Left kidney (tissue), 8 donors: ENCODE measurements around the gene WBP1. TPM values are rescaled to one million over a fixed set of nuclear protein-coding genes. Genes with fewer than 3 reads are reported as not detected.
"Not testable (repeated sequence)": the region's sequence is repeated elsewhere in the genome, so short reads cannot be mapped to it uniquely, and the experiment has no call there.

Source experiments
- DNase-seq: peaks from one replicate; pipeline ENCODE4 v3.0.0-alpha.2; 2013
- long read RNA-seq, 8 donors: transcript quantifications; one replicate each; lab custom pipeline, GENCODE V29; 2026
- polyA plus RNA-seq: library from polyadenylated mRNA; unstranded; fragments of 120-200 nt; gene quantifications from one replicate; pipeline ENCODE4 v1.2.1, GENCODE V29; 2013; ENCODE audit not compliant: insufficient read length

The WBP1 gene
- polyA plus RNA-seq: 94.7 TPM
- long read RNA-seq, donor 1, transcript WBP1-209 (3 exons, 847 nt): minor isoform, 8 of 74 reads
- long read RNA-seq, donor 1, transcript WBP1-212 (3 exons, 919 nt): minor isoform, 18 of 74 reads
- long read RNA-seq, donor 1, transcript WBP1-201 (4 exons, 1,294 nt): major isoform, 37 of 74 reads
- long read RNA-seq, donor 1, partial matches to known transcripts: 6 of 74 reads
- long read RNA-seq, donor 1, other reads (novel, unspliced or antisense): 0 of 74 reads
- long read RNA-seq, donor 2, transcript WBP1-201 (4 exons, 1,294 nt): major isoform, 27 of 59 reads
- long read RNA-seq, donor 2, transcript WBP1-212 (3 exons, 919 nt): minor isoform, 5 of 59 reads
- long read RNA-seq, donor 2, partial matches to known transcripts: 18 of 59 reads
- long read RNA-seq, donor 2, other reads (novel, unspliced or antisense): 0 of 59 reads
- long read RNA-seq, donor 3, transcript WBP1-212 (3 exons, 919 nt): minor isoform, 5 of 47 reads
- long read RNA-seq, donor 3, transcript WBP1-201 (4 exons, 1,294 nt): major isoform, 23 of 47 reads
- long read RNA-seq, donor 3, partial matches to known transcripts: 12 of 47 reads
- long read RNA-seq, donor 3, other reads (novel, unspliced or antisense): 0 of 47 reads
- long read RNA-seq, donor 4, transcript WBP1-201 (4 exons, 1,294 nt): major isoform, 6 of 22 reads
- long read RNA-seq, donor 4, partial matches to known transcripts: 10 of 22 reads
- long read RNA-seq, donor 4, other reads (novel, unspliced or antisense): 0 of 22 reads
- long read RNA-seq, donor 5, transcript WBP1-209 (3 exons, 847 nt): minor isoform, 6 of 73 reads
- long read RNA-seq, donor 5, transcript WBP1-208 (4 exons, 765 nt): minor isoform, 7 of 73 reads
- long read RNA-seq, donor 5, transcript WBP1-212 (3 exons, 919 nt): minor isoform, 5 of 73 reads
- long read RNA-seq, donor 5, transcript WBP1-201 (4 exons, 1,294 nt): major isoform, 50 of 73 reads
- long read RNA-seq, donor 5, partial matches to known transcripts: 0 of 73 reads
- long read RNA-seq, donor 5, other reads (novel, unspliced or antisense): 0 of 73 reads
- long read RNA-seq, donor 6, transcript WBP1-201 (4 exons, 1,294 nt): major isoform, 30 of 94 reads
- long read RNA-seq, donor 6, partial matches to known transcripts: 49 of 94 reads
- long read RNA-seq, donor 6, other reads (novel, unspliced or antisense): 0 of 94 reads
- long read RNA-seq, donor 7, transcript WBP1-212 (3 exons, 919 nt): minor isoform, 9 of 103 reads
- long read RNA-seq, donor 7, transcript WBP1-208 (4 exons, 765 nt): minor isoform, 7 of 103 reads
- long read RNA-seq, donor 7, transcript WBP1-201 (4 exons, 1,294 nt): major isoform, 51 of 103 reads
- long read RNA-seq, donor 7, partial matches to known transcripts: 27 of 103 reads
- long read RNA-seq, donor 7, other reads (novel, unspliced or antisense): 0 of 103 reads
- long read RNA-seq, donor 8, transcript WBP1-209 (3 exons, 847 nt): minor isoform, 5 of 26 reads
- long read RNA-seq, donor 8, transcript WBP1-201 (4 exons, 1,294 nt): major isoform, 10 of 26 reads
- long read RNA-seq, donor 8, partial matches to known transcripts: 7 of 26 reads
- long read RNA-seq, donor 8, other reads (novel, unspliced or antisense): 0 of 26 reads

DNA sequence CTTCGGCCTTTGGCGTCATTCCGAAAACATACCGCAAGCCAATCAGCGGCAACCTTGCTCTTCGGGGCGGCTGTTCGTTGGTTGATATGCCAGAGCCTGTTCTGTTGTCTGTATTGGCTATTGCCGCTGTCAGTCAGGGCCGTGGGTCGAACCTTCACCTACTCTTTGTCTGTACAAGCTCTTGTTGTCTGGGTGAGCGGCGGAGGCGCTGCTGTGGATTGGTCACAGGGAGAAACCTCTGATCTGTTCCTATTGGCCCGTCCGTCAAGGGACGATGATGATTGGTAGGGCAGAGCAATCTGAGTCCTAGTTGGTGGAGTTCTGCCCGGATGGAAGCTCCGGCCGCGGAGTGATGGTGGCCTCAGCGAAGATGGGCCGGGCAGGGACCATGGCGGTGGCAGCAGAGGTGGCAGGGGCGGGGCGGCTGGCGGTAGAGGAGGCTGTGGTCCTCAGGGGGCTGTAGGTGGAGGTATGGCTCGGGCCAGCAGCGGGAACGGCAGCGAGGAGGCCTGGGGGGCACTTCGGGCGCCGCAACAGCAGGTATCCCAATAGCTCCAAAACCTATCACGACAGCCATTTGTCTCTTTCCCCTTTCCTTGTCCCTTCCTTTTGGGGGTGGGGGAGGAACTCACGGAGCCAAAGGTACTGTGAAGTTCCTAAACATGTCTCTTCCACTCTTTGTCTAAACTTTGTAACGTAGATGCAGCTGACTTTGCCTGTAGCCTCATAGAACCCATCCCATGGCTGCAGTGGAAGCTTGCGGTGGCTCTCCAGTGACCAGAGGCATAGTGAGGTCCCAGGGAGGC lies at the start of gene WBP1:
Gene WBP1 (plus strand): TSS at position 307 of the 806 bp plus-strand sequence. CDS start 165 bp downstream, at position 472.
- peak; percentile 100 for DNase-seq

DNA sequence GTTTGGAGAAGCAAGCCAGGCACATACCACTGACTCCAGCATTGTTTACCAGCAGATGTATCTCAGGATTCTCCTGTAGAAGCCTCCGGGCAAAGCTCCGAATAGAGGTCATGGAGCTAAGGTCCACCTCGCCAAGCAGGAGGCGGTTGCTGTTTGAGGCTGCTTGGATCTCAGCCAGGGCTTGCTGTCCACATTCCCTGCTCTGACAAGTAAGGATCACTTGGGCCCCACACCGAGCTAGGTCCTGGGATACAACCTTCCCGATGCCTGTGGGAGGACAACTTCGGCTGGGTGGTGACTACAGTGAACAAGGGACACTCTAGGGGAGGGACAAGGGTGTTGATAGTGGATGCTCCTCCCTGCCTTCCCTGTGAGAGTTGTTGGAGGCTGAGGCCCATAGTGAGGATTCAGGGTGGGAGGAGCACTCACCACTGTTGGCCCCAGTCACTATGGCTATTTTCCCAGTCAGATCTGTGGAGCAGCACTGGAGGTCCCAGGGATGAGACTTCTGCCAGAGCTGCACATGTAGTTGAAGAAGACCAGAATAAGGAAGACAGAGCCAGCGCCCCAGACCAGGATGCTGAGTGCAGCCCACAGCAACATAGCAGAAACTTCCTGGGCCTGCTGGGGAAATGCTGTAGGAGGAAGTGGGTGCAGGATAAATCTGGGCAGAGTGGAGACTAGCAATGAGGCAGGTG lies 45.1 kb upstream of the WBP1 start:
- DNase-seq: no peak

DNA sequence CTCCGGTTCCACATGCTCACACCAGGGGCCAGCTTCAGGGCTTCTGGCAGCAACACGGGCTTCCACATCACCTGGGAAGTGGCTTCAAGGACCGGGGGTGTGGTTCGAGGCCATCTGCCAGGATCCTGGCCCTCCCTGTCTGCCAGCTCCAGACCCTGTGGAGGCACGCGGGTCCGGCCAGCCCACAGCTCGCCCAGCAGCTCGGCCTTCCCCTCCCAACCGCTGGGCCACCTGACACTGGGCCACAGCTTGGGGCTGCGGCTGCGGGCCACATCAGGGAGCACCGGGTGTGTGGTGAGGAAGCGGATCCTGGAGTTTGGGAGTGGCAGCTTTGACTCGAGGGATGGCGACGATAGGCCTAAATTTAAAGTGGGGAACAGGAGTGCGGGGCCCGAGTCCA lies 43.8 kb upstream of the WBP1 start:
- no peak for DNase-seq

DNA sequence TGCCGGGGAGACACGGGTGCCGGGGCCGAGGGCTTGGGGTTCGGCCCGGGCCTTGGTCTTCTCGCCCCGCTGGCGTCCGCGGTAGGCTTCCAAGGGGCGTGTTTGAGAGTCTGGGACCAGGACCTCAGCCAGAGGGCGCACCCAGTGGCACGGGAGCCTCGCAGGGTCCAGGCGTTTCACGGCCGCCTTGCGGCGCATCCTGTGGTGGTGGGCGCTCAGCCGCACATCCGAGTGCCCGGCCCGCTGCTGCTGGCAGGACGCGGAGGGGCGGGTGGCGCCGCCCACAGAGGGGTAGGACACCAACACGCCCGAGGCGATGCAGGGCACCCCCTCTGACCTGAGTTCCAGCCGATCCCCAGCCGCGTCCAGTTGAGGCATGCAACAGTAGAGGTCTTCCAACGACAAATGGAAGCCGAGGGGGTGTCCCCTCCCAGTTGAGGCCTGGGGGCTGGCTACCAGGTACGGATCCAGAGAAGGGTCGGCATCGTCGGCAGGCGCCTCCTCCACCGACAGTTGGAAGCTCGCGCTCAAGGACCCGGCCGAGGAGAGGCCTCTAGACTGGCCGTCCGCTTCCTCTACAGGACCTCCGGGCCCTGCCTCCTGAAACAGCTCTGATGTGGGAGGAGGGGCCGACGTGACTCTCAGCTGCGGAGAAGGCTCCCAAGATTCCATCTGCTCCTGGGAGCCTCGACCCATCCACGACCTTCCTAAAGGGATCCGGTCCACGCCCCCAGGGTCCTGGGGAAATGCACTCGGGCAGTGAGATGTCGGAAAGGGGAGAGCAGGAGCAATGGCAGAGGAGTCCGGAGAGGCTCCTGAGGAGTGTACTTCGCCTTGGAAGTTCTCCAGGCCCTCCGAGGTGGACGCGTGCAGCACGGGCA lies 43.1 kb upstream of the WBP1 start:
- peak; percentile 56 for DNase-seq

DNA sequence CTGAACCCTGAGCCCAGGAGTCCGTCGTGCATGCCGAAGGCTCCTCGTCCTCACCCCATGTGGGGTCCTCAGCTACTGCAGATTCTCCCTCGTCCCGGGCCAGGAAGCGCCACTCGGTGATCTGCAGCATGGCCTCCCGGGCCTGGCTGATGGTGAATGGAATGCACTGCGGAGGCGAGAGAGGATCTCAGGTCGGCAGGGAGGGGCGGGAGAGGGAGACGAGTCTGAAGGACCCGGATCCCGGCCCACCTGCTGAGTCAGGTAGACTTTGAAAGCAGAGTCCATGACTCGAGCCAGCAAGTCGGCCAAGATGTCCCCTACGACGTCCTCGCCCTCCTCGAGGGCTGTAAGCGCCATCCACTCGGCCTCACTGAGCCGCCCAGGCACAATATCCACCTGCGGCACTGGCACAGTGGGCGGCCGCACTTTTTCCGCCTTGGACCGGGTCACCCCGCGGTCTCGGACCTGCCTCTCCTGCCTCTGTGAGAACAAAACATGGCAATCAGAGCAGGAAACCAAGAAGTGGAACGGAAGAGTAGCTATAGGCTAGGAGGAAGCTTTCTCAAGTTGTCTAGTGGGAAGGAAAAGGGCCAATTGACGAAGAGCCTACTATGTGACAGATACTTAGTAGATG lies 42.4 kb upstream of the WBP1 start:
- DNase-seq: no peak

DNA sequence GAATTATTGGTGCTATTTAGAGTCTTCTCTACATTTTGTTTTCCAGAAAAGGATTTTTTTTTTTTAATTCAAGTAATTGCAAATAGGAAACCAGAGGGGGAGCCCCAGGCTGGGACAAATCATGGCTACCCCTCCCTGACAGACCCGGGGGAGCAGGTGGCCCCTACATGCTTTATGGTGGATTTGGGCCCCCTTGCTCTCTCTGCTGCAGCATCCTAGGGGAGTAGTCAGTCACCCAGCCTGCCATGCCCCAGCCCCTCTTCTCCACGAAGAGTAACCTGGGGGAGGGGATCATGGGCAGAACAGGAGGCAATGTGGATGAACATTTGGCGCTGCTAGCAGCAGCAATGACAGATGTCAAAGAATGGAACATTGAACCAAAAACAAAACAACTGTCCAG lies 41.5 kb upstream of the WBP1 start:
- no peak for DNase-seq

DNA sequence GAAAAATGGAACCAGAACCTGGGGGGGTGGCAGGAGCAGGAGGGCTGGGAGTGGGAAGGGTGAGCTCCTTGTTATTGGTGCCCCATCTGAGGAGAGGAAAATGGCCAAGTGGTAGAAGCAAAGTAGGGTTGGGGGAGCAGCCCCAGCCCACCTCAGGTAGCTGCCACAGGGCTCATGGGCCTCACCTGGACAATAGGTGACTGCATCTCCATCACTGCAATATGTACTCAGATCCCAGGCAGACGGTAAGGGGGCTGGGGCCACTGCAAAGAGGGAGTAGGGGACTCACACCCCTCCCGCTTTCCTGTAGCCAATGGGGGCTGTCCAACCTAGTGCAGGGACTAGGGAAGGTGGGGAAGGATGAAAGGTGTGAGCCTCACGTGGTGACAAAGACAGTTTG lies 41.0 kb upstream of the WBP1 start:
- no peak for DNase-seq

DNA sequence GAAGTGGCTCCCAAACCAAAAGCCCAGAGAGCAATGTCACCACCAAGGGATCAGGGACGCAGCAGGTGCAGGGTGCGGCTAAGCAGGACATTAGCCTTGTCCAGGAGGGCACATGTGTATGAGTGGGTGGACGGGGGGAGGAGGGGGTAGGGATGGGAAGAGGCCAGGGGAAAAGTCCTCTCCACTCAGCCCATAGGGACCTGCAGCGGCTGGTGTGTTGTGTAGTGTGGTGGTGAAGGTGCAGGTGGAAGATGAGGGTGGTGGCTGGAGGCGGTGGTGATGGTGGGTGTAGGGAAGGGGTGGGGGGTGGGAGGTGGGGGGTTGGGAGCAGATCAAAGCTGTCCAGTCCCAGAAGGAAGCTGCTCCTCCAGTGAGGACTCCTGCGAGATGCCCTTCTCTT lies 40.5 kb upstream of the WBP1 start:
- DNase-seq: no peak

DNA sequence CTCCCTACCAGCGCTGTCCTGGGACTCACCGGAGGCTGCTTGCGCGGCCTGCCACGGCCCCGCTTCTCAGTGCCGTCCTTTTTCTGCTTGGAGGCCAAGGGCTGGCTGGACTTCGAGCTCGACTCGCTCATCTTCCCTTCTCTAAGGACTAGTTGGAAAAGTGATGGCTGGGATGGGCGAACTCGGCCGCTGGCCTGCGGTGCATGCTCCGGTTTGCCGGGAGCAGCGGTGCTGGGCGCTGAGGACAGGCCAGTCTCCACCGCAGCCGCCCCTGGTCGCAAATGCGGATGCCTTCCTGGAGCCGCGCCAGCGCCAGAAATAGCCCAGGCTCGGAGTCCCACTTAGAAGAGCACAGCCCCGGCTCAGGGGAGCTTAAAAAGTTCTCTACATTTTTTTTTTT lies 39.9 kb upstream of the WBP1 start:
- DNase-seq: no peak

DNA sequence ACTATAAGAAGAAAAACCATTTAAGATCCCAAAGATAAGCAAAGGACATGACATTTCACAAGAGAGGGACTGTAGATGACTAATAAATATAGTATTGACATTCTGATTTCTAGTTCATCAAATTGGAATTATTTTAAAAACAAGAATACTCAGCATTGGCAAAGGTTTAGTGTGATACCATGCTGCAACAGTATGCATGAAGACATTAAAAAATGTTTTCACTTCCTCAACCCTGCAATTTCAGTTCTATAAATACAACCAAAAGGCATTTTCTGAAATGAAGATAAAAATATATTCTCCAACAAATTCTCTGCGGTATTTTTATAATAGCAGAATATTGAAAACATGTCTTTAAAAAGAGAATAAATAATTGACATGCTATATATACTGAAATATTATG lies 38.9 kb upstream of the WBP1 start:
- no peak for DNase-seq

DNA sequence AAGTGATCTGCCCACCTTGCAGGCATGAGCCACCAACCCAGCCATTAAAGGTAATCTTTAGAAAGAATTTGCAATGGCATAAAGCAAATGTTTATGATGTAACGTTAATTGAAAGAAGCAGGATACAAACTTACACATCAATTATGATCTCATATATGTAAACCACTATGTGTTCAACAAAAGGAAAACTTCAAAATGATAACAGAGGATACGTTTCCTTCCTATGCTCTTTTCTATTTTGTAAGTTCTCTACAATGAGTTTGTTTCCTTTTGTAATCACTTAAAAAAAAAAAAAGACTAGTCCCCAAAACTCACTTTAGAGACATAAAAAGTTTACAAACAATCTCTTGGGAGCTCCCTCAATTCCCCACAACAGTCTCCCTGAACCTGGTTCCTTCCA lies 38.2 kb upstream of the WBP1 start:
- DNase-seq: no peak

DNA sequence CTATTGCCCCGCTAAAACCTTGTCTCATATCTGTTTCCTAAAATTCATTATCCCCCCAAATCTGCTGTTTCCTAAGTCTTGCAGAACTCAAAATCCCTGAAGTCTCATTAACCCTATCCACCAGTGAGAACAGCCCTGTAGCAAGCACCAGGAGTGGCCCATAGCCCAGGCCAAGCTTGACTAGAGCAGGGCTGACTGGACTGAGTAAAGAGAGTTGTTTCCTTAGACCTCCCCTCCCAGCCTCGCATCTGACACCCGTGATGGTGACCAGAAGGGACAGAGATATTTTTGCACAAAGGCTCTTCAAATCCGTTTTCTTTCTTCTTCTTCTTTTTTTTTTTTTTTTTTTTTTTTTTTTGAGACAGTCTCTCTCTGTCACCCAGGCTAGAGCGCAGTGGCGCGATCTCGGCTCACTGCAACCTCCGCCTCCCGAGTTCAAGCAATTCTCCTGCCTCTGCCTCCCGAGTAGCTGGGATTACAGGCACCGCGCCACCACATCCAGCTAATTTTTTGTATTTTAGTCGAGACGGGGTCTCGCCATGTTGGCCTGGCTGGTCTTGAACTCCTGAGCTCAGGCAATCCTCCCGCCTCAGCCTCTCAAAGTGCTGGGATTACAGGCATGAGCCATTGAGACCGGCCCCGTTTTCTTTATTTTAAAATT lies 37.7 kb upstream of the WBP1 start:
- DNase-seq: not testable (repeated sequence)

DNA sequence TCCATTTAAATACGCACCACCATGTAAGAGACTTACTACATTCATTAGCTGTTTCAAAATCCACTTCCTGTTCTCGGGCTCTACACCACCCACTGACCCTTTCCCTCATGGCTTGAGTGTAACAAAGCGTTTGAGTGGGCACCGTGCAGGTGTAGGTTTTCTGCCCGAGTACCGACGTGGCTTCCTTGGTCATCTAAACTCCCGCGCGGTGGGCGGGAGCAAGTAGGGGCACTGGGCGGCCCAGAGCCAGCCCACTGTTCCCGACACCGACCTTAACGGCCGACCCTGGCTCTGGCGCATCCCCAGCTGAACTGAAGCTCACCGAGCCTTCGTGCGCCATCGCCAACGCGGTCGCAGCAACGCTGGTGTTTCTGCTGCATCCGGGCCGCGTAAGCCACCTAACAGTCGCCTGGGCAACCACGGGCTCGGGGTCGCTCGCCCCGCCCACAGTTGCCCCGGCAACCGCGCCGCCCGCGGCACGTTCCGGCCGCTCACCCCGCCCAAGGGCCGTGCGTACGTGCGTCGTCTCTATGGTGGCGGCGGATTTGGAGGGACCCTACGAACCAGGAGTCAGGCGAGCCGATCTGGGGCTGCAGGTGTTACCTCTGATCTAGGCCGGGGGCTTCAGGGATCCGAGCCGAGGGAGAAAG lies 36.9 kb upstream of the WBP1 start, which contains the start of the genes C2orf81 and WDR54:
Gene C2orf81 (minus strand): TSS at position 399 of the 650 bp plus-strand sequence. CDS start 59 bp downstream, at position 340.
Gene WDR54 (plus strand): TSS at position 510 of the 650 bp plus-strand sequence. CDS start 424 bp downstream, outside the sequence.
- DNase-seq: peak; percentile 81

DNA sequence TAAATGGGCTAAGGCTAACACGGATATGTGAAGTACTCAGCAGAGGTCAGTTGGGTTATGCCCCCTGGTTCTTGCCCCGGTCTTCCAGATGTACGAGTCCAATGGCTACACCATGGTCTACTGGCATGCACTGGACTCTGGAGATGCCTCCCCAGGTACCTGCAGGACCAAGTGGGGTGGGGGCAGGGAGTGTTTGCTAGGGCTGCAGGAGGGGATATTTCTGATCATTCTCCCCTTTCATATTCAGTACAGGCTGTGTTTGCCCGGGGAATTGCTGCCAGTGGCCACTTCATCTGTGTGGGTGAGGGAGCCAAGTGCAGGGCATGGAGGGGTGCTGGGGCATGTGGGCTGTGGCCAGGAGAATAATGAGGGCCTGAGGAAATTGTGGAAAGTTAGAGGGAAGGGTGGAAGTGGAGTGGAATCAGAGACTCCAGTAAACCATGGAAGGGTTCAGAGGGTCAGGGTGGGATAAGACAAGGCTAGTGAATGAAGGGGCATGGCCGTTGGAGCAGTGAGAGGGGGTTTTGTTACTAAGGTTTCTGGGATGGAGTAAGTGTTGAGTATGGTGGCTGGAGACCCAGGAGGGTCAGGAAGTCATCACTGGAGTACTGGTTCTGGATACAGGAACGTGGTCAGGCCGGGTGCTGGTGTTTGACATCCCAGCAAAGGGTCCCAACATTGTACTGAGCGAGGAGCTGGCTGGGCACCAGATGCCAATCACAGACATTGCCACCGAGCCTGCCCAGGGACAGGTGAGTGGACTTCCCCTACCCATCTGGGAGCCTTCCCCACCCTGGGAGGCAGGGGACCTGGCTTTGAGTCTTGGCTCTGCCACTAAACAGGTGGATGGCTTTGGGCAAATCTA lies 34.8 kb upstream of the WBP1 start:
- DNase-seq: no peak

DNA sequence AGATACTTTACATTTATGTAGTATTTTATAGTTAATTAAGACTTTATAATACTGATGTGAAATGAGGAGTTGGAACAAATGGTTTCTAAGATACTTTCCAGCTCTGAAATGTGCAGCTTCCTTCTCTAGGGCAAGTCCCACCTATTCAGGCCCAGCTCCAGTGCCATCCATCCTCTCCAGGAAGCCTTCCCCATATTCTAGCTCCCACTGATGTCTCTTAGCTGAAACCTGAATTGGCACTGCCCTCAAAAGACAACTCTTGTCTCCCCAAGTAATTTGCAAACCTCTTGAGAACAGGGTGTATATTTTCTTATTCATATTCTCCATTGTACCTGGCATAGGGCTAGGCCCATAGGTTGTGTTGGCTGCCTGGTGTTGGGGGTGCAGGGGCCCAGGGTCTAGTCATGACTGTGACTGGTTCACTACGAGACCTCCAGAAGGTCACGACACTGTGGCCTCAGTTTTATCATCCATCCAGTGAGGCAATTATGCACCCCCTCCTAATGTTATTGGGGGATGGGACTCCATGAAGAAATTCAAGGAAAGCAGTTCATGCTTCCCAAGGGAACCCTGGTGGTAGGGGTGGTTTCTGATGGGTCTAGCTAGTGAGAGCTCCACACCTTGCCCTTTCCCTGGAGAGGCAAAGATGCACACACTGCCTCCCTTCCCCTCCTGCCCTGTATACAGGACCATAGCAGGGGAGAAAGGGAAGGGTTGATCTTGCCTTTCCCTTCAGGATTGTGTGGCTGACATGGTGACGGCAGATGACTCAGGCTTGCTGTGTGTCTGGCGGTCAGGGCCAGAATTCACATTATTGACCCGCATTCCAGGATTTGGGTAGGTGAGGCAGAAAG lies 33.9 kb upstream of the WBP1 start:
- no peak for DNase-seq
